Activated T-helper 1 cell treated with anti-CD3 and anti-CD28 coated beads, Interleukin-12 subunit alpha, Interleukin-12 subunit beta, Interleukin-2, Interleukin-4 antibody, amounts not matched to agents 30 ng/mL and 10 ng/mL and 1 ng/mL, durations not matched to agents 14 hours and 24 hours and 36 hours (primary cell): ENCODE results near the gene PAQR8. TPM values are rescaled to one million over a fixed set of nuclear protein-coding genes. Genes with fewer than 3 reads are reported as not detected.
A peak's percentile ranks its signal among the peaks of the same experiment; 100 is the strongest.

Experiments used
- DNase-seq: peaks from one replicate; pipeline ENCODE4 v3.0.0; 2021; ENCODE audit warnings: low spot score
- H3K27ac Mint-ChIP-seq: one replicate; pipeline ENCODE4 v1.8.0; 2021; ENCODE audit warnings: mild to moderate bottlenecking, mixed read lengths
- H3K27me3 Mint-ChIP-seq: one replicate; pipeline ENCODE4 v1.8.0; 2022; ENCODE audit warnings: mild to moderate bottlenecking, moderate library complexity, mixed read lengths; ENCODE audit not compliant: insufficient read depth
- H3K36me3 Mint-ChIP-seq: one replicate; pipeline ENCODE4 v1.8.0; 2021; ENCODE audit warnings: low read depth, mixed read lengths
- H3K4me1 Mint-ChIP-seq: one replicate; pipeline ENCODE4 v1.8.0; 2021; ENCODE audit warnings: low read depth, mixed read lengths
- H3K4me3 Mint-ChIP-seq: one replicate; pipeline ENCODE4 v1.8.0; 2021; ENCODE audit warnings: mild to moderate bottlenecking, moderate library complexity, mixed read lengths
- H3K9me3 Mint-ChIP-seq: one replicate; pipeline ENCODE4 v1.8.0; 2021; ENCODE audit warnings: mixed read lengths
- intact Hi-C: fragments of 100-400 bp; cut with micrococcal nuclease; formaldehyde crosslinking; loops from one replicate; pipeline ENCODE4 v1.15.1; 2024
- total RNA-seq: library from RNA; stranded (reverse); gene quantifications from 2 replicates; pipeline ENCODE4 v1.2.3, GENCODE V29; 2022

PAQR8 gene, protein sequence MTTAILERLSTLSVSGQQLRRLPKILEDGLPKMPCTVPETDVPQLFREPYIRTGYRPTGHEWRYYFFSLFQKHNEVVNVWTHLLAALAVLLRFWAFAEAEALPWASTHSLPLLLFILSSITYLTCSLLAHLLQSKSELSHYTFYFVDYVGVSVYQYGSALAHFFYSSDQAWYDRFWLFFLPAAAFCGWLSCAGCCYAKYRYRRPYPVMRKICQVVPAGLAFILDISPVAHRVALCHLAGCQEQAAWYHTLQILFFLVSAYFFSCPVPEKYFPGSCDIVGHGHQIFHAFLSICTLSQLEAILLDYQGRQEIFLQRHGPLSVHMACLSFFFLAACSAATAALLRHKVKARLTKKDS
- total RNA-seq = 2.5 and 2.8 TPM in 2 replicates

DNA sequence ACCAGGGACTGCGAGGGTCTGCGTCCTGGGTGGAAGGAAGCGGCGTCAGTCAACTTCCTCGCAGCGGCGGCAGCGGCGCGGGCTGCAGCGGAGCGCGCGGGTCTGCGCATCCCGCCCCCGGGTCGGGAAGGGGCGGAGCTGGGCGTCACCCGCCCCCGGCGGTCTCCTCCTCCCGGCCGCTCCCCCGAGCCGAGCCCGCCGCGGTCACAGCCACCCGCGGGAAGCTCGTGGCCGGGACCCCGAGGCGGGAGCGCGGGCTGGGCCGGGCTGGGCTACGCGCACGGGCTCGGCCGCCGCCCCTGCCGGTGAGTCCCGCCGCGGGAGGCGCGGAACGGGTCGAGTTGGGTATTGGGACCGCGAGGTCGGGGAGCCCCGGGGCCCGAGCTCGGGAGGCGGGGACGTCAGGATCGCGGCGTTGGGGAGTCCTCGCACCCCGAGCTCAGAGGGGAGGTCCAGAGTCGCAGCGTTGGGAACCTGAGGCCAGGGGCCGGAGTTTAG, at the start of gene PAQR8:
Gene PAQR8 (plus strand): TSS at position 207 of the 498 bp plus-strand sequence. CDS start 41,063 bp downstream, outside the sequence.
- peak; percentile 75 for DNase-seq
- Mint-ChIP-seq H3K4me1 (peaks cover 33% of the 10 kb centered on the region), H3K9me3 (no peaks in the 10 kb centered on the region), H3K4me3 (peak within 1 kb of the TSS; percentile 96), H3K27ac (peak within 1 kb of the TSS; percentile 84), H3K36me3 (no peaks in the 10 kb centered on the region), H3K27me3 (peaks cover 7% of the 10 kb centered on the region)
- intact Hi-C loops = loop anchor here (1.0 to 10.0 kb wide), 8 partner anchors 27 to 1183 kb away; partner anchors contain the start of genes EFHC1, GCLC and MCM3

DNA sequence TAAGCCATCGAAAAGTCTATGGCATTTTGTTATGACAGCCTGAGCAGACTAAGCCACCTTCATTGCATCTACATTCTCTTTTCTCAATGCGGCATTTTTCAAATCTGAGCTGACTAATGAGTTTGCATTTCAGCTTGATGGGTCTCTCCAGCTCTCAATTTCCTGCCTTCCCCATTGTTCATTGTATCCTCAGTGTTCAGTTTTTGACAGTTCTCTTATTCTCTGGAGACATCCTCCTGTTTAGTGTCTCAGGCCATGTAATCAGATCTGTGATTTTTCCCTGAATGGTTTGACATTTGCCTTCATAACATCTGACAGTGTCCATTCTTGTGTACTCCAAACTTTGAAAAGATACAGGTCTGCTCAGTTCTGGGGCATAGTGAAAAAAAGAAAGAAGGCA, 49.5 kb upstream of the PAQR8 start:
- Mint-ChIP-seq H3K4me1 (peaks cover 10% of the 10 kb centered on the region), H3K36me3 (no peaks in the 10 kb centered on the region), H3K27me3 (no peaks in the 10 kb centered on the region), H3K27ac (no peak overlapping the region), H3K9me3 (no peaks in the 10 kb centered on the region), H3K4me3 (no peak overlapping the region)
- DNase-seq = no peak
- intact Hi-C loops = no loop called here

DNA sequence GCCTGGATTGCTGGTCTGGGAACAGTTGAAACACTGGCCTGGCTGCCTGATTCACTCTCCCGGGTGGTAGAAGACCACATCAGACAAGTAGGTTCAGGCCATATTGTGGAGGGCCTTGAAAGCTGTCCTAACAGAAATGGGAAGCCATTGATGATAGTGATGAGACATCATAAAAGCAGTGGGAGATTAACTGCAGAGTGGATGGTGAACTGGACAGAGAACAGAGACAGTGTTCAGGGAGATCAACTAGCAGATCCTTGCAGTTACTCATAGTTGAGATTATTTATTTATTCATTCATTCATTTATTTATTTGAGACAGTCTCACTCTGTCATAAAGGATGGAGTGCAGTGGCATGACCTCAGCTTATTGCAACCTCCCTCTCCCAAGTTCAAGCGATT, 47.2 kb upstream of the PAQR8 start:
- intact Hi-C loops = no loop called here
- Mint-ChIP-seq H3K9me3 (no peaks in the 10 kb centered on the region), H3K36me3 (no peaks in the 10 kb centered on the region), H3K27ac (no peak overlapping the region), H3K27me3 (no peaks in the 10 kb centered on the region), H3K4me3 (no peak overlapping the region), H3K4me1 (peaks cover 19% of the 10 kb centered on the region)
- DNase-seq = no peak

DNA sequence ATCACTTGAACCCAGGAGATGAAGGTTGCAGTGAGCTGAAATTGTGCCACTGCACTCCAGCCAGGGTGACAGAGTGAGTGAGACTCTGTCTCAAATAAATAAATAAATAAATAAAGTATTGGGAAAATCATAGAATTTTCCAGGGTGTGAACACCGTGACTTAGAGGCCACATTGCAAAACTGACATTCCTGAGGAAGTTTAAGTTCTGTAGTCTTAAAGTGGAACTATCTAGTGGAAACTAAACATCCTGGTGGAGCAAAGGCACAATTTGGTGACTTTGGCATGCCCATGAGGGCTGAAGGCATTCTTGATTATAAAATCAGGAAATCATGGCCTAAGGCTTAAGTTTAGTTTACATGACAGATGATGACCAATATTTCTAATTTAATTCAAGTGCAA, 44.7 kb upstream of the PAQR8 start:
- Mint-ChIP-seq H3K9me3 (no peaks in the 10 kb centered on the region), H3K36me3 (no peaks in the 10 kb centered on the region), H3K27ac (no peak overlapping the region), H3K4me1 (peaks cover 19% of the 10 kb centered on the region), H3K27me3 (no peaks in the 10 kb centered on the region), H3K4me3 (no peak overlapping the region)
- intact Hi-C loops = no loop called here
- DNase-seq = no peak

DNA sequence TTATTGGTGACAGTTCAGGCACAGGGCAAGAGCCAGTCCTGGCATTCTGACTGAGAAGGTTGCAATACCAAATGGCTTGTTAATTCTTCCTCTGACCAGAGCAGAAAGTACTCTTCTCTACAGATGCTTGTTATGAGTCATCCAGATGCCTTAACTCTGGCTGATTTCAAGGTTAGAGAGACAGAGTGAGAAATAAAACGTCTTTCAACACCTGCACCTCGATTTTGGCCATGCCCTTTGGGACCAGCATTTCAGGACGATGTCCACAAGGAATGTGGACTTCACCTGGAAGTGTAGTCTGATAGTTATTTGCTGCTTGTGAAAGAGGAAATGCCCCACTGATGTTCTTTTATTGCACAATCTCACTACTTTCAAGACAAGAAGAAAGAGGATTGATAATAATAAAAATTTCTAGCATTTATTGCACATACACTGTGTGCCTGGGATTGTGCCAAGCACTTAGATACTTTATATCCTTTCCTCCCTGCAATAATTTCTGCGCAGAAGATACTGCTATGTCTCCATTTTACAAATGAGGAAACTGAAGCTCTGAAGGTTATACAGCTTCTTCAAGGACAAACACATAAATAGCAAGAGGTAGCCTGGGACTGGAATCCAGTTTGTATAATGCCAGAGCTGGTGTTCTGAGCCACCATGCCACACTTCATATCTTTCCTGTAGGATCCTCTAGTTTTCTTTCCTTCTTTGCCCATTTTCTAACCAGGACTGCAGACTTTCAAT, 43.9 kb upstream of the PAQR8 start:
- intact Hi-C loops = no loop called here

DNA sequence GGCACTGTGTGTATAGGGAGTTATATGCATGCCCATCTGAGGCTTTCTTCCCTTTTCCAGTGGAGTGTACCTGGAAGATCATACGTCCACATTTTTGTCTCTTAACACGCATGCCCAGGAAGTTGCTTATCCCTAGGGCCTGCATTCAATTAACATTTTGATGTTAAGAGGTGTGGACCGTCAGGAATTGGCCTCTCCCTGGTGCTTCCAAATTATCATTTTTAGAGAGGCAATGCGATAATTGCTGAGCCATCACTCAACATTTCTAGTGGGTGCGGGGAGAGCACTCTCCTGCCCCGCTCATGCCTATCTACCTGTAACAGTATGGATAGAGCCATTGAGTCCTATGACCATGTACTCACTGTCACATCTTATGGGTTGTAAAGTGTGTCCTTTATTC, 37.8 kb upstream of the PAQR8 start:
- Mint-ChIP-seq H3K27me3 (peaks cover 3% of the 10 kb centered on the region), H3K4me3 (no peak overlapping the region), H3K9me3 (no peaks in the 10 kb centered on the region), H3K27ac (no peak overlapping the region), H3K4me1 (peaks cover 3% of the 10 kb centered on the region), H3K36me3 (no peaks in the 10 kb centered on the region)
- intact Hi-C loops = no loop called here
- DNase-seq = no peak

More for the DNA sequence above, 43.9 kb upstream of the PAQR8 start:
- Mint-ChIP-seq H3K9me3 (no peaks in the 10 kb centered on the region), H3K36me3 (no peaks in the 10 kb centered on the region), H3K4me3 (no peak overlapping the region), H3K27ac (no peak overlapping the region), H3K4me1 (peaks cover 19% of the 10 kb centered on the region), H3K27me3 (no peaks in the 10 kb centered on the region)
- no peak for DNase-seq

DNA sequence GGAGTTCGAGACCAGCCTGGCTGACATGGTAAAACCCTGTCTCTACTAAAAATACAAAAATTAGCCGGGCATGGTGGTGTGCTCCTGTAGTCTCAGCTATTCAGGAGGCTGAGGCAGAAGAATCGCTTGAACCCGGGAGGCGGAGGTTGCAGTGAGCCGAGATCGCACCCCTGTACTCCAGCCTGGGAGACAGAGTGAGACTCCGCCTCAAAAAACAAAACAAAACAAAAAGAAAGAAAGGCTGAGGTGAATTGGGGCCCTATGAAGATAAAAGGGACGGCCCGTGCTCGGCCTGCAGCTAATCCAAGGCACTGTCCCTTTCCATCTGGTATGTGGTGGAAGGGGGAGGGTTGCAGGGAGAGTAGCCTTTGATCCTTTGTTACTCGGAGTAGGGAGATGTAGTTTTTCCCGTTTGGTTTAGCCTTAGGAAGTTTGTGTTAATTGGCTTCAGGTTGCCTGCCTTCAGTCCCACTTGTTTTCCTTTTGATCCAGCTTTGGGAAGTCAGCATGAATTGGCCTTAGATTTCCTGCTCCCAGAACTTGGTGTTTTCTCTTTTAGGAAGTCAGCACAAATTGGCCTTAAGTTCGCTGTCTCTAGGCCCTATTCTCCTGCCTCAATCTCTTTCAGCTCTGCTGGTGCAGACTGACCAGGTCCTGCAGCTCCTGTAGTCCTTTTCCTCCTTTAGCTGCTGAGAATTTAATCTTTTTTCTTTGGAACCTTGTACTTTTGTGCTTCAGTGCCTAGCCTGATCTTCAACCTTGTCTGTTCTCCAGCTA, 36.1 kb upstream of the PAQR8 start:
- no peak overlapping the region for H3K27ac Mint-ChIP-seq
- H3K4me1 Mint-ChIP-seq = no peaks in the 10 kb centered on the region
- H3K4me3 Mint-ChIP-seq = no peak overlapping the region
- intact Hi-C loops = no loop called here
- no peaks in the 10 kb centered on the region for H3K36me3 Mint-ChIP-seq
- no peak for DNase-seq
- H3K27me3 Mint-ChIP-seq = peaks cover 8% of the 10 kb centered on the region
- H3K9me3 Mint-ChIP-seq = no peaks in the 10 kb centered on the region

DNA sequence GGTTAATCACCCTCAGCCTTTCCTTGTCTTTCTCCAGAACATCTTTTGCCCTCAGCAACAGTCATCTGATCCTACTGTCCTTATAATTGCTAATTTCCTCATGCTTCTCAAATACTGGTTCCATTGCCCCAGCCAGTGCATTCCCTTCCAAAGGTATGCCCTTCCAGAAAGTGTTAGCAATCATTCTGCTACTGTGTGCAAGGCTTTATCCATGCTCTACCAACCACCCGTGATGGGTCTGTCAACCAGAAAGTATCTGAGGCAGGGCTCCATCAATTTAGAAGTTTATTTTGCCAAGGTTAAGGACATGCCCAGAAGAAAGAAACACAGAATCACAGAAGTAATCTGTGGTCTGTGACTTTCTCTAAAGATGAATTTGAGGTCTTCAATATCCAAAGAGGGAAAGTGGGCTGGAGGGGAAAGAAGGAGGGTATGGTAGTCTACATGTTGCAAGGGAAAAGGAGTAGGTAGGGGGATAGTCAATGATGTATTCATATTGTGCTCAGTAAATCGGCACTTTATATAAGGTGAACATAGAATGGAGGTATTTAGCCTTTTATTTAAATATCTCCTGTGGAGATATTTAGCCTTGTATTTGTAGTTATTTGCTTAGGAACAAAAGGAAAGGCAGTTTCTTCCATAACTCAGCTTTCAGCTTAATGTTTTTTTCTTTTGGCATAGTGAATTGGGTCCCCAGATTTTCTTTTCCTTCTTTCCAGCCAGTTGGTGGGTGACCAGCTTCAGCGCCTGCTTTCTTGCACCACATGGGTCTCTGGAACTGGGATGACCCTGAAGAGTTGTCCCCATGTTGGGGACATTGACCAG, 35.2 kb upstream of the PAQR8 start:
- no peak for DNase-seq
- Mint-ChIP-seq H3K4me3 (no peak overlapping the region), H3K4me1 (peaks cover 1% of the 10 kb centered on the region), H3K36me3 (no peaks in the 10 kb centered on the region), H3K27ac (no peak overlapping the region), H3K9me3 (no peaks in the 10 kb centered on the region), H3K27me3 (peaks cover 10% of the 10 kb centered on the region)
- intact Hi-C loops = no loop called here

DNA sequence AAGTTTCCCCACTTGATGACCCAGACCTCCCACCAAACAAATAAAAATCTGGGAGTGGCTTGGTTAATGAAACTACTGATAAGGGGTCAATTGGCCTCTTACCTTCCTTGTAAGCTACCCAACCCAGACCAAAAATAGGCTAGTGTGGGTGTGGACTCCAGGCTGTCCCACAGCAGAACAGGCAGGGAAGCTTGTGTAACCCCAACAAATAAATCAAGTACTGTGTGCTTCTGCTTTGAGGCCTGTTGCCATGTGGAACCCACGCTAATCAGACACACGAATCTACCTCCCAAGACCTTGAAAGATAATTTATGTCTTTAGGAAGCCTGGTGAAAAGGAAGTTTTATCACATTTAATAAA, 33.7 kb upstream of the PAQR8 start:
- intact Hi-C loops = no loop called here
- H3K4me1 Mint-ChIP-seq = peaks cover 14% of the 10 kb centered on the region
- no peak overlapping the region for H3K4me3 Mint-ChIP-seq
- no peaks in the 10 kb centered on the region for H3K9me3 Mint-ChIP-seq
- H3K27me3 Mint-ChIP-seq = peaks cover 15% of the 10 kb centered on the region
- no peak for DNase-seq
- H3K27ac Mint-ChIP-seq = no peak overlapping the region
- no peaks in the 10 kb centered on the region for H3K36me3 Mint-ChIP-seq

DNA sequence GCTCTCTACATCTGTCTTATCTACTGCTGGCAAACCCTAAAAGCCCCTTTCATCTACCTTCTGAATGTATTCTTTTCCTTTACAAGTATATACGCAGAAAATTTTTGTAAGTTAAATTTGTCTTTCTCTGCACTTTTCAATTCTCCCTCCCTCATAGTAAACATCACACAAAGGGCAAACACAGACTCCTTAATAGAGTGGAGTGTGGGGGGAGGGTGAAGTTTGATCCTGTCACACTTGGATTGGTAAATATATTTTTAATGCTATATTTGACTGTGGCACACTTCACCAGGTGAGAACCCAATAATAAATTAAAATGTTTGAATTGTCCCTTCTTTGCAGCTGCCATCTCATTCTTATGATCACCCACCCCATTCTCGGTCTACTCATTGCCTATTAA, 33.2 kb upstream of the PAQR8 start:
- Mint-ChIP-seq H3K36me3 (no peaks in the 10 kb centered on the region), H3K27ac (no peak overlapping the region), H3K27me3 (peaks cover 15% of the 10 kb centered on the region), H3K4me3 (no peak overlapping the region), H3K4me1 (peaks cover 19% of the 10 kb centered on the region), H3K9me3 (no peaks in the 10 kb centered on the region)
- DNase-seq = no peak
- intact Hi-C loops = no loop called here

DNA sequence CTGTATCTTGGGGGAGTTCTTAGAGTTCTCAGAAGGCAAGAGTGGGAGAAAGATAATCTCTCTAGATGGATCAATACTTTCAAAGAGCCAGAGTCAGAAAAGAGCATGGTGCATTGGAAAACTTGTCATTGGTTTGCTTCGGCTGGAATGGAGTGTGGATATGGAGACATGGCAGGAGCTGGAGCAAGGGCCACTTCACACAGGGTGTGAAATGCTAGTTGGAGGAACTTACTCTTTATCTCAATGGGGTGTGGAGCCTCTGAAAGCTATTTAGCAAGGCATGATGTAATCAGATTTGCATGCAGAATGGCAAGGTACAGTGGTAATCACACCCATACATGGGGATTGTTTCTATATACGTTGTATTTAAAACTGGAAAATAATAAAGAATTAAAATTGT, 31.5 kb upstream of the PAQR8 start:
- H3K36me3 Mint-ChIP-seq = no peaks in the 10 kb centered on the region
- no peaks in the 10 kb centered on the region for H3K9me3 Mint-ChIP-seq
- H3K27ac Mint-ChIP-seq = no peak overlapping the region
- H3K4me3 Mint-ChIP-seq = no peak overlapping the region
- peaks cover 26% of the 10 kb centered on the region for H3K4me1 Mint-ChIP-seq
- no peak for DNase-seq
- peaks cover 15% of the 10 kb centered on the region for H3K27me3 Mint-ChIP-seq
- intact Hi-C loops = no loop called here

DNA sequence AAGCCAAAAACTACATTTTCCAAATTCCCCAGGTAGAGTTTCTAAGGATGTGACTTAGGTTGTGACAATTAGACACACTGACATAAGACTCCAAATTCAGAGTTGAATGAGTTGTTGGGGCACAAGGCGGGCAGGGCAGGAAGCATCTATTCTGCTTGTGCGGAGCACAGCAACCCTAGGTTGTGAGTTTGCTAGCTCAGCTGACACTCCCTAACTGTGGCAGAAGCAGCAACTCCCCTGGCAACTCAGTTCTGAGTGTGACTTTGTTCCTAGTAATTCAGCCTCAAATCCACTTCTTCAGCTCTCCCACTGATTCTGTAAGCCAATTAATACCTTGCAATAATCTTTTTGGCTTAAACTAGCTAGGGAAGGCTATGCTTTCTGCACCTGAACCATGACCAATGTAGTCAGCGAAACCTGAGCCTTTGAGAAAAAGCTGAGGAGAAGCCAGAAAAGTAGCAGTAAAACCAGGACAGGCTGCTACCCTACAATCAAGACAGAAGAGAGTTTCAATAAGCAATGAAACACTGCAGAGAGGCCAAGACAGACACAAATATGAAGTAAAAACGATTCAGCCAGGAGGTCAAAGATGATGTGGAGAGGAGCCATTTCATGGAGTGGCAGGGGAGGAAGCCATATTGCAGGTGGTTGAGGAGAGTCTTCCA, 30.0 kb upstream of the PAQR8 start:
- H3K27me3 Mint-ChIP-seq = peaks cover 15% of the 10 kb centered on the region
- DNase-seq = no peak
- peaks cover 34% of the 10 kb centered on the region for H3K4me1 Mint-ChIP-seq
- intact Hi-C loops = no loop called here
- no peak overlapping the region for H3K4me3 Mint-ChIP-seq
- no peaks in the 10 kb centered on the region for H3K36me3 Mint-ChIP-seq
- H3K9me3 Mint-ChIP-seq = no peaks in the 10 kb centered on the region
- H3K27ac Mint-ChIP-seq = no peak overlapping the region
